Parathyroid adenoma (tissue), 2 donors: ENCODE measurements around the gene TGFBI.

Experiments
- H2AFZ ChIP-seq: fragments of 300-600 bp; sonication (generic); one replicate; pipeline ENCODE4 v1.7.0; 2017; ENCODE audit warnings: antibody characterized with exemption, mild to moderate bottlenecking
- H3K27ac ChIP-seq: fragments of 300-600 bp; sonication (generic); one replicate; pipeline ENCODE4 v1.7.0; 2017
- H3K27me3 ChIP-seq: fragments of 300-600 bp; sonication (generic); one replicate; pipeline ENCODE4 v1.7.0; 2017; ENCODE audit warnings: low read length; ENCODE audit not compliant: control insufficient read depth, insufficient read depth
- H3K36me3 ChIP-seq: fragments of 300-600 bp; sonication (generic); one replicate; pipeline ENCODE4 v1.7.0; 2017; ENCODE audit warnings: low read length; ENCODE audit not compliant: control insufficient read depth, insufficient read depth
- H3K4me1 ChIP-seq: fragments of 300-600 bp; sonication (generic); one replicate; pipeline ENCODE4 v1.7.0; 2017; ENCODE audit warnings: control low read depth
- H3K4me2 ChIP-seq: fragments of 300-600 bp; sonication (generic); one replicate; pipeline ENCODE4 v1.7.0; 2017; ENCODE audit warnings: low read length
- H3K4me3 ChIP-seq: fragments of 300-600 bp; sonication (generic); one replicate; pipeline ENCODE4 v1.7.0; 2017; ENCODE audit warnings: low read depth, low read length
- H3K79me2 ChIP-seq: fragments of 300-600 bp; sonication (generic); one replicate; pipeline ENCODE4 v1.7.0; 2017; ENCODE audit warnings: control low read depth
- H3K9ac ChIP-seq: fragments of 300-600 bp; sonication (generic); one replicate; pipeline ENCODE4 v1.7.0; 2017; ENCODE audit warnings: mild to moderate bottlenecking
- H3K9me3 ChIP-seq: fragments of 300-600 bp; sonication (generic); one replicate; pipeline ENCODE4 v1.7.0; 2017; ENCODE audit warnings: low read length; ENCODE audit not compliant: control insufficient read depth
- TF ChIP-seq, protein P1 (sequence below): fragments of 300-600 bp; sonication (generic); IDR thresholded peaks from one replicate; pipeline ENCODE4 v1.7.0; 2017; ENCODE audit warnings: antibody characterized with exemption, mild to moderate bottlenecking
- donor health status: primary hyperparathyroidism.

Gene TGFBI

DNA sequence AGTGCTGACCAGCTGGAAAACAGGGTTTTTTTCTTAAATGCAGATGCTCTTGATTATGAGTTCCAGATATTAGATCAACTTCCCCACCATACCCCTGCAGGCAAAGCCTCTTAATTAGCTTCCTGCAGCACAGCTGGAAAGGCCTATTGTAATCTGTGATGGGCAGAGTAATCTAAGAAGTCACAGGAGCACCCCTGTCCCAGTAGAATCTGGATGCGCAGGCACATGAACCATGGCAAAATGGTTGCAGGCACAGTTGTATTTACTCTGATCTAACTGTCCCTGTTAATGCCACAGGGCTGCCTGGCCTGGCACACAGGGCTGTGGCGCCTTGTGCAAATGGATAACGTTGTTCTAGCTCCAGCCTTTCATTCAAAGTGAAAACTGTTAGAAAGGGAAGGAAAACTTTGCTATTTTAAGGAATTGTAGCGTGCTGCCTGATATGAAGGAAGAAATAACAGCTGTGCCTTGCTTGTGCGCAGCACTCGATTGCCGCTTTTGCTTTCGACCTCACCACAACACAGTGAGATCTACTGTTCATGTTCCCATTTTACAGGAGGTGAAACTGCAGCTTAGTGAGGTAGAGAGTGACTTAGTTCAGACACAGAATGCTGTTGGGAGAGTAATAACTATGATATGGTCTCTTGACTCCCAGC lies 2.3 kb downstream of the TGFBI start:
- Histone ChIP-seq H3K27me3 (no peaks in the 10 kb centered on the region), H3K9ac (no peak overlapping the region), H3K27ac (no peak overlapping the region), H3K4me3 (no peak overlapping the region), H3K36me3 (no peaks in the 10 kb centered on the region), H3K9me3 (no peaks in the 10 kb centered on the region), H3K4me1 (no peaks in the 10 kb centered on the region), H2AFZ (no peak overlapping the region), H3K4me2 (no peak overlapping the region), H3K79me2 (no peaks in the 10 kb centered on the region)
- TF ChIP-seq, protein P1, sequence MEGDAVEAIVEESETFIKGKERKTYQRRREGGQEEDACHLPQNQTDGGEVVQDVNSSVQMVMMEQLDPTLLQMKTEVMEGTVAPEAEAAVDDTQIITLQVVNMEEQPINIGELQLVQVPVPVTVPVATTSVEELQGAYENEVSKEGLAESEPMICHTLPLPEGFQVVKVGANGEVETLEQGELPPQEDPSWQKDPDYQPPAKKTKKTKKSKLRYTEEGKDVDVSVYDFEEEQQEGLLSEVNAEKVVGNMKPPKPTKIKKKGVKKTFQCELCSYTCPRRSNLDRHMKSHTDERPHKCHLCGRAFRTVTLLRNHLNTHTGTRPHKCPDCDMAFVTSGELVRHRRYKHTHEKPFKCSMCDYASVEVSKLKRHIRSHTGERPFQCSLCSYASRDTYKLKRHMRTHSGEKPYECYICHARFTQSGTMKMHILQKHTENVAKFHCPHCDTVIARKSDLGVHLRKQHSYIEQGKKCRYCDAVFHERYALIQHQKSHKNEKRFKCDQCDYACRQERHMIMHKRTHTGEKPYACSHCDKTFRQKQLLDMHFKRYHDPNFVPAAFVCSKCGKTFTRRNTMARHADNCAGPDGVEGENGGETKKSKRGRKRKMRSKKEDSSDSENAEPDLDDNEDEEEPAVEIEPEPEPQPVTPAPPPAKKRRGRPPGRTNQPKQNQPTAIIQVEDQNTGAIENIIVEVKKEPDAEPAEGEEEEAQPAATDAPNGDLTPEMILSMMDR, result no peak

GRCh38 chr5:136031711-136032110 lies 2.9 kb downstream of the TGFBI start:
- no peak overlapping the region for H3K27ac ChIP-seq
- no peaks in the 10 kb centered on the region for H3K27me3 ChIP-seq
- no peak overlapping the region for H2AFZ ChIP-seq
- no peak overlapping the region for H3K9ac ChIP-seq
- no peak overlapping the region for H3K4me3 ChIP-seq
- no peaks in the 10 kb centered on the region for H3K4me1 ChIP-seq
- no peaks in the 10 kb centered on the region for H3K9me3 ChIP-seq
- TF ChIP-seq, protein P1, result no peak
- no peaks in the 10 kb centered on the region for H3K36me3 ChIP-seq
- no peak overlapping the region for H3K4me2 ChIP-seq
- H3K79me2 ChIP-seq, result no peaks in the 10 kb centered on the region

DNA sequence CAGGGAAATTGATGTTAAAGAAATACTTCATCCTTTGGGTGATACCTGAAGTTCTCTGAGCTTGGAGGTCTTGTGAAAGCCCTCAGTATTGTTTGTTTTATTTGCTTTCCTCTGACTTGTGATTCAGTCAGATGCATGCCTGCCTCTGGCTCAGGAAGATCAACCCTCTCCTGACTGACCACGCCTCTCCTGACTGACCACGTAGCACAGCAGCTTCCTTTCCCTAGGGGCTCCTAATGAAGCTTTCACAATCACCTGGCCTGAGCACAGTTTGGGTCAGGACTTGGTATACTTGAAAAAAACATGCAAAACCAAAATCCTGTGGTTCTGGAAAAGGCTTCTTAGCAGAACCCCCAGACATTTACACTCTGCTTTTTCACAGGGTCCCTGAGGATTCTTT lies 3.8 kb downstream of the TGFBI start:
- Histone ChIP-seq H2AFZ (no peak overlapping the region), H3K9me3 (no peaks in the 10 kb centered on the region), H3K4me1 (no peaks in the 10 kb centered on the region), H3K4me2 (no peak overlapping the region), H3K27me3 (no peaks in the 10 kb centered on the region), H3K27ac (no peak overlapping the region), H3K4me3 (no peak overlapping the region), H3K9ac (no peak overlapping the region), H3K79me2 (no peaks in the 10 kb centered on the region), H3K36me3 (no peaks in the 10 kb centered on the region)
- TF ChIP-seq, protein P1, result no peak

DNA sequence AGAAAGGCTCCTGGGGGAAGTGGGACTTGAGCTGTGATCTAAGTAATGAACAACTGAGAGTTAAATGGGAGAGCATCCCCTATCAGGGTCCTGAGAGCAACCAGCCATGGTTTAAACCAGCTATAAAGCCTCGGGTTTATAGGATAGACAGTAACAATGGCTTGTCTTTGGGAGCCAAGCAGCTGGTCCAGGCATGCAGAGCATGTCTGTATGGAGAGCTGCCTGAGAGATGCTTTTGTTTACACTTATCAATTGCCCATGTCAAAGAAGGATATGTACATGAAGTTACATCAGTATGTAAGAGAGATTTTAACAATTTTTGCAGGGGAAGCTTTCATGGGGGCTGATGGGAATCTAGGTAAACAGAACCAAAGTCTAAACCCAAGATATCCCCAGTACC lies 4.4 kb downstream of the TGFBI start:
- Histone ChIP-seq H3K9ac (no peak overlapping the region), H3K79me2 (no peaks in the 10 kb centered on the region), H3K27ac (no peak overlapping the region), H2AFZ (no peak overlapping the region), H3K36me3 (no peaks in the 10 kb centered on the region), H3K27me3 (no peaks in the 10 kb centered on the region), H3K4me2 (no peak overlapping the region), H3K4me3 (no peak overlapping the region), H3K4me1 (no peaks in the 10 kb centered on the region), H3K9me3 (no peaks in the 10 kb centered on the region)
- TF ChIP-seq, protein P1, result no peak

DNA sequence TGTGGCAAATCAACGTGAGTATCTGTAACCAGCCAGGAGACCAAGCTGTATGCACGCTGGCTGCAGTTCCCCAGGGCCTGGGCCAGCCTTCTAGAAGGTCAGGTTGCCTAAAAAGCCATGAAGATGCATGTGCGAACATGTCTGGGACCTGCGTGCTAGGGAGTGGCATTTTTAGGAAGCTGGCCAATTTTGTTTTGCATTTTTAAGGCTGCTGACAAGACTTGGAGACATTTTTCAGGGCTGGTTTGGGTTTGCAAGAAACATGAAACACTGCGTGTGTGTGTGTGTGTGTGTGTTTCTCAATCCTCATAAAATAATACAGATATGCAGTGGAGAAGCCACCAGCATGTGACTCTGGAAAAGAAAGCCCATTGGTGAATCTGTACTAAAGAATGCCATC lies 5.1 kb downstream of the TGFBI start:
- TF ChIP-seq, protein P1, result no peak
- no peak overlapping the region for H3K27ac ChIP-seq

More for the DNA sequence above, 5.1 kb downstream of the TGFBI start:
- Histone ChIP-seq H3K9me3 (no peaks in the 10 kb centered on the region), H3K36me3 (no peaks in the 10 kb centered on the region), H3K9ac (no peak overlapping the region), H2AFZ (no peak overlapping the region), H3K27me3 (no peaks in the 10 kb centered on the region), H3K4me2 (no peak overlapping the region), H3K79me2 (no peaks in the 10 kb centered on the region), H3K4me3 (no peak overlapping the region), H3K4me1 (no peaks in the 10 kb centered on the region)
